H1 (cell line): ENCODE measurements around the gene FOXL3. TPM values are rescaled to one million over a fixed set of nuclear protein-coding genes. Genes with fewer than 3 reads are reported as not detected.

Experiments
- CTCF ChIA-PET: fragments of 300-600 bp; sonication (Branson Sonifier 250); formaldehyde crosslinking; loops from one replicate; lab custom pipeline; 2021; ENCODE audit not compliant: partially characterized antibody; lab: Charles Lee
- POLR2A ChIA-PET: fragments of 300-600 bp; sonication (Branson Sonifier 250); formaldehyde crosslinking; loops from one replicate; lab custom pipeline; 2021; ENCODE audit warnings: inconsistent platforms; ENCODE audit not compliant: partially characterized antibody; lab: Charles Lee
- DNase-seq, 2 experiments: peaks; one replicate each; pipeline versions ENCODE4 v3.0.0 to v3.0.0-alpha.2; 2010 to 2022; ENCODE audit warnings: low spot score in 2 of 2, low read depth in 1 of 2, mixed read lengths in 1 of 2
- FAIRE-seq: peaks from 2 replicates; lab custom pipeline; 2011; peaks lifted over from hg19 to GRCh38; lab: Jason Lieb, UNC
- H2AFZ ChIP-seq: 2 replicates; pipeline ENCODE4 v1.8.1; 2012; ENCODE audit warnings: low read length, inconsistent platforms
- H2AK5ac ChIP-seq: 2 replicates; pipeline ENCODE4 v1.6.1; 2013; ENCODE audit warnings: low read depth, low read length
- H2BK120ac ChIP-seq: replicated peaks from 2 replicates; pipeline ENCODE3; 2013; ENCODE audit warnings: low read depth, low read length, inconsistent platforms
- H2BK12ac ChIP-seq: 2 replicates; pipeline ENCODE4 v1.6.1; 2013; ENCODE audit warnings: low read depth, low read length
- H2BK15ac ChIP-seq: 2 replicates; pipeline ENCODE4 v1.6.1; 2013; ENCODE audit warnings: low read length
- H2BK20ac ChIP-seq: 2 replicates; pipeline ENCODE4 v1.6.1; 2013; ENCODE audit warnings: low read length
- H2BK5ac ChIP-seq: 2 replicates; pipeline ENCODE4 v1.6.1; 2013; ENCODE audit warnings: low read depth, low read length
- H3K14ac ChIP-seq: 2 replicates; pipeline ENCODE4 v1.6.1; 2013; ENCODE audit warnings: inconsistent platforms; ENCODE audit not compliant: insufficient read length
- H3K18ac ChIP-seq: 2 replicates; pipeline ENCODE4 v1.6.1; 2013; ENCODE audit warnings: low read length; ENCODE audit errors: extremely low read depth
- H3K23ac ChIP-seq: 2 replicates; pipeline ENCODE4 v1.6.1; 2013; ENCODE audit warnings: inconsistent platforms; ENCODE audit not compliant: insufficient read length
- H3K23me2 ChIP-seq: 2 replicates; pipeline ENCODE4 v1.6.1; 2013; ENCODE audit warnings: low read depth, low read length
- H3K27ac ChIP-seq: 2 replicates; pipeline ENCODE4 v1.6.1; 2011; ENCODE audit warnings: low read depth, low read length, inconsistent platforms
- H3K27me3 ChIP-seq, 4 experiments: replicated peaks in 1 of 4; 1 replicate in 1 of 4; 2 replicates in 3 of 4; pipeline versions ENCODE4 v1.6.1 to v1.8.1; 2011 to 2013; ENCODE audit warnings: low read length in 3 of 4, mild to moderate bottlenecking in 3 of 4, inconsistent platforms in 2 of 4, mixed read lengths in 2 of 4, moderate library complexity in 1 of 4; ENCODE audit not compliant: control insufficient read depth in 3 of 4, insufficient read depth in 3 of 4; ENCODE audit errors: extremely low read depth in 1 of 4
- H3K36me3 ChIP-seq, 4 experiments: 2 replicates each; pipeline versions ENCODE4 v1.6.1 to v1.8.1; 2011 to 2013; ENCODE audit warnings: mild to moderate bottlenecking in 4 of 4, low read length in 3 of 4, moderate library complexity in 2 of 4, control low read depth in 1 of 4, inconsistent platforms in 1 of 4; ENCODE audit not compliant: insufficient read depth in 4 of 4, control insufficient read depth in 2 of 4
- H3K4ac ChIP-seq: replicated peaks from 2 replicates; pipeline ENCODE3; 2013; ENCODE audit warnings: low read length, low read depth, mixed read lengths, inconsistent platforms; ENCODE audit not compliant: insufficient read length
- H3K4me1 ChIP-seq, 4 experiments: replicated peaks in 1 of 4; 1 replicate in 1 of 4; 2 replicates in 3 of 4; pipeline versions ENCODE4 v1.6.1 to v1.8.1; 2011 to 2013; ENCODE audit warnings: low read length in 3 of 4, inconsistent platforms in 2 of 4, mixed read lengths in 1 of 4; ENCODE audit not compliant: insufficient read depth in 4 of 4, control insufficient read depth in 3 of 4
- H3K4me2 ChIP-seq, 2 experiments: 2 replicates each; pipeline versions ENCODE4 v1.6.1 to v1.8.1; 2011 to 2013; ENCODE audit warnings: low read depth in 2 of 2, low read length in 2 of 2, control low read depth in 1 of 2, inconsistent platforms in 1 of 2, mild to moderate bottlenecking in 1 of 2; ENCODE audit not compliant: insufficient read depth in 1 of 2
- H3K4me3 ChIP-seq, 4 experiments: fragments of 200-600, 300-600 bp in 1 of 4; sonication (generic), shearing (Covaris generic), sonication (Bioruptor Twin) in 1 of 4; 2 replicates each; pipeline versions ENCODE4 v1.5.1 to v1.8.1; 2011 to 2016; ENCODE audit warnings: low read length in 4 of 4, low read depth in 3 of 4, control low read depth in 2 of 4, inconsistent platforms in 2 of 4, mild to moderate bottlenecking in 2 of 4, mixed read lengths in 1 of 4, moderate library complexity in 1 of 4; ENCODE audit not compliant: insufficient read depth in 2 of 4; ENCODE audit errors: extremely low read depth in 1 of 4
- H3K56ac ChIP-seq: replicated peaks from 2 replicates; pipeline ENCODE3; 2013; ENCODE audit warnings: low read depth, mild to moderate bottlenecking, mixed read lengths, low read length, inconsistent platforms; ENCODE audit not compliant: insufficient read length
- H3K79me1 ChIP-seq: 2 replicates; pipeline ENCODE4 v1.6.1; 2013; ENCODE audit warnings: low read depth, low read length, control low read depth
- H3K79me2 ChIP-seq, 2 experiments: 2 replicates each; pipeline versions ENCODE4 v1.6.1 to v1.8.1; 2012 to 2013; ENCODE audit warnings: low read length in 2 of 2, mild to moderate bottlenecking in 2 of 2, inconsistent platforms in 1 of 2; ENCODE audit not compliant: insufficient read depth in 2 of 2, control insufficient read depth in 1 of 2
- H3K9ac ChIP-seq, 4 experiments: replicated peaks in 1 of 4; 1 replicate in 1 of 4; 2 replicates in 3 of 4; pipeline versions ENCODE4 v1.6.1 to v1.8.1; 2011 to 2013; ENCODE audit warnings: low read depth in 3 of 4, low read length in 3 of 4, control low read depth in 2 of 4, mild to moderate bottlenecking in 2 of 4, moderate library complexity in 2 of 4, inconsistent platforms in 1 of 4; ENCODE audit errors: extremely low read depth in 1 of 4
- H3K9me3 ChIP-seq, 2 experiments: 2 replicates each; pipeline versions ENCODE4 v1.6.1 to v1.8.1; 2012 to 2013; ENCODE audit warnings: mild to moderate bottlenecking in 2 of 2, moderate library complexity in 2 of 2, control low read depth in 1 of 2, inconsistent platforms in 1 of 2, low read depth in 1 of 2, low read length in 1 of 2, mixed read lengths in 1 of 2; ENCODE audit not compliant: insufficient read depth in 2 of 2
- H4K20me1 ChIP-seq, 2 experiments: replicated peaks in 1 of 2; 2 replicates each; pipeline versions ENCODE3 to v1.8.1; 2011 to 2013; ENCODE audit warnings: inconsistent platforms in 2 of 2, low read length in 2 of 2, mild to moderate bottlenecking in 1 of 2; ENCODE audit not compliant: insufficient read depth in 2 of 2, control insufficient read depth in 1 of 2
- H4K5ac ChIP-seq: 2 replicates; pipeline ENCODE4 v1.6.1; 2013; ENCODE audit warnings: low read length, low read depth, mixed read lengths, inconsistent platforms; ENCODE audit not compliant: insufficient read length
- H4K8ac ChIP-seq: 2 replicates; pipeline ENCODE4 v1.8.0; 2013; ENCODE audit warnings: mild to moderate bottlenecking, moderate library complexity, low read length, inconsistent platforms; ENCODE audit not compliant: insufficient read depth; ENCODE audit errors: extremely low read depth
- H4K91ac ChIP-seq: replicated peaks from 2 replicates; pipeline ENCODE3; 2013; ENCODE audit warnings: low read length, mixed read lengths, inconsistent platforms; ENCODE audit not compliant: insufficient read length
- FOSL1 ChIP-seq: IDR thresholded peaks from 2 replicates; pipeline ENCODE4 v1.6.1; 2011; ENCODE audit warnings: mild to moderate bottlenecking, low read depth, low read length, moderate library complexity; ENCODE audit not compliant: insufficient read depth
- WGBS, 2 experiments: shearing (Covaris generic) in 1 of 2; methylation state at CpG; one replicate each; pipeline versions ENCODE4 v1.1.6 to v1.1.7; 2013 to 2015; ENCODE audit warnings: low lambda C conversion rate in 2 of 2, mixed read lengths in 2 of 2, inconsistent platforms in 1 of 2, low coverage in 1 of 2, missing lambda C conversion rate in 1 of 2; ENCODE audit not compliant: insufficient replicate concordance in 2 of 2, insufficient coverage in 1 of 2, insufficient read length in 1 of 2; ENCODE audit errors: extremely low coverage in 1 of 2, missing lambda C conversion rate in 1 of 2; 5-methylcytosine and 5-hydroxymethylcytosine counted together
- polyA plus RNA-seq, 7 experiments: library from polyadenylated mRNA; depleted of rRNA in 3 of 7; stranded (reverse) in 5 of 7; unstranded in 2 of 7; fragments of >200 nt in 5 of 7; fragments of 200-250 nt in 2 of 7; gene quantifications; 1 replicate in 5 of 7; 2 replicates in 1 of 7; 4 replicates in 1 of 7; pipeline versions ENCODE4 v1.2.1 to v1.2.3, GENCODE V29; 2011 to 2013; ENCODE audit warnings: missing spikeins in 2 of 7, mixed read lengths in 2 of 7
- total RNA-seq: library from RNA; stranded (reverse); fragmentation: NEBNext Ultra II Directional; extraction: Animal tissue kit (Norgen Biotek cat#: 25700); gene quantifications from 2 replicates; pipeline ENCODE4 v1.2.1, GENCODE V29; 2021
- TF ChIP-seq, protein P1 (sequence below): IDR thresholded peaks from 2 replicates; pipeline ENCODE4 v1.6.1; 2012; ENCODE audit warnings: inconsistent platforms

Gene FOXL3
- total and polyA plus RNA-seq, 2 of the 8 experiments (the other 6 are each of a cell fraction or from before 2014, with no cell fraction given) = not detected

- H3K23ac ChIP-seq = no peak overlapping the region
- 91% methylated on average over 35 of the region's 35 CpGs; no CpG with 5 or more reads in 1 of the 2 experiments for WGBS, 2 experiments
Measured at GRCh38 chr7:260441-261281, 29.3 kb upstream of the FOXL3 start.

More at GRCh38 chr7:260441-261281, 29.3 kb upstream of the FOXL3 start:
- Histone ChIP-seq H2BK15ac (no peak overlapping the region), H3K27me3 (peaks cover 0 to 2% (median 0%) of the 10 kb centered on the region in 4 experiments; a peak in 1 of 7 replicates), H3K79me2 (no peaks in the 10 kb centered on the region), H2BK5ac (no peak overlapping the region), H3K4me2 (no peak overlapping the region), H2BK120ac (no peak overlapping the region), H2BK12ac (no peak overlapping the region), H3K27ac (no peak overlapping the region), H3K56ac (no peak overlapping the region), H3K9ac (no peak overlapping the region), H3K23me2 (no peaks in the 10 kb centered on the region), H3K4ac (no peak overlapping the region), H3K36me3 (peaks cover 5 to 60% (median 29%) of the 10 kb centered on the region in 4 experiments; a peak in 6 of 8 replicates), H4K20me1 (no peaks in the 10 kb centered on the region), H4K8ac (peak overlapping the region; percentile 25; the same call in 1 of the 2 replicates), H2AK5ac (no peak overlapping the region), H4K5ac (no peak overlapping the region), H3K18ac (no peak overlapping the region), H4K91ac (no peak overlapping the region), H2BK20ac (no peak overlapping the region), H3K9me3 (peaks cover 69 to 96% of the 10 kb centered on the region in 2 experiments), H3K14ac (no peak overlapping the region), H2AFZ (no peak overlapping the region), H3K79me1 (0 out of 2 replicates have a peak, but pooled peaks cover 2% of the 10 kb centered on the region), H3K4me1 (no peaks in the 10 kb centered on the region), H3K4me3 (no peak overlapping the region)
- ChIA-PET CTCF (interaction anchor here (0.8 to 1.2 kb wide), 2 partner anchors 27 to 47 kb away, joined by 3 read pairs; no protein-coding TSS in a partner anchor), POLR2A (no interaction called here)
- FAIRE-seq = no peak
- TF ChIP-seq, protein P1, sequence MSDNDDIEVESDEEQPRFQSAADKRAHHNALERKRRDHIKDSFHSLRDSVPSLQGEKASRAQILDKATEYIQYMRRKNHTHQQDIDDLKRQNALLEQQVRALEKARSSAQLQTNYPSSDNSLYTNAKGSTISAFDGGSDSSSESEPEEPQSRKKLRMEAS = 0 out of 2 replicates have a peak, but pooled peaks have one; percentile 1
- TF ChIP-seq FOSL1 = no peak
- DNase-seq = no peak
